T-cell (primary cell): ENCODE results near the gene F11R. TPM values are rescaled to one million over a fixed set of nuclear protein-coding genes. Genes with fewer than 3 reads are reported as not detected.
"Not testable (repeated sequence)": the region's sequence is repeated elsewhere in the genome, so short reads cannot be mapped to it uniquely, and the experiment has no call there.

Experiments
- ATAC-seq, 4 experiments: fragments of 200-7000 bp in 3 of 4; fragments of 150-1000 bp in 1 of 4; cut with Tn5 transposase; replicated peaks in 1 of 4; 1 replicate in 3 of 4; 2 replicates in 1 of 4; pipeline ENCODE4 v1.10.0; 2021; ENCODE audit warnings: moderate library complexity in 3 of 4, mild to moderate bottlenecking in 2 of 4, moderate number of reproducible peaks in 1 of 4
- CTCF ChIA-PET, 2 donors: fragments of 300-600 bp; sonication (Branson Sonifier 250); formaldehyde crosslinking; loops; one replicate each; lab custom pipeline; 2022; ENCODE audit warnings: antibody characterized with exemption in 2 of 2; lab: Charles Lee
- POLR2A ChIA-PET, 2 donors: fragments of 300-600 bp; sonication (Branson Sonifier 250); formaldehyde crosslinking; loops; one replicate each; lab custom pipeline; 2022; ENCODE audit warnings: antibody characterized with exemption in 2 of 2; lab: Charles Lee
- DNase-seq, 35 experiments: peaks; one replicate each; pipeline versions ENCODE4 v3.0.0 to v3.0.0-alpha.2; 2013 to 2023
- H3K27ac ChIP-seq: one replicate; pipeline ENCODE4 v1.5.1; 2013; ENCODE audit warnings: low read length
- H3K27me3 ChIP-seq, 2 experiments: replicated peaks in 1 of 2; 1 replicate in 1 of 2; 2 replicates in 1 of 2; pipeline versions ENCODE4 v1.6.1 to v1.7.0; 2013; ENCODE audit warnings: low read length in 1 of 2, mixed read lengths in 1 of 2; ENCODE audit not compliant: control insufficient read depth in 2 of 2, insufficient read depth in 2 of 2; ENCODE audit errors: extremely low read depth in 1 of 2
- H3K36me3 ChIP-seq, 2 donors: 1 replicate in 1 of 2; 2 replicates in 1 of 2; pipeline versions ENCODE4 v1.6.1 to v1.7.0; 2013; ENCODE audit warnings: low read length in 1 of 2; ENCODE audit not compliant: control insufficient read depth in 2 of 2, insufficient read depth in 1 of 2; ENCODE audit errors: extremely low read depth in 1 of 2
- H3K4me1 ChIP-seq, 2 experiments: 1 replicate in 1 of 2; 2 replicates in 1 of 2; pipeline versions ENCODE4 v1.6.1 to v1.7.0; 2013; ENCODE audit warnings: low read length in 2 of 2, mixed read lengths in 1 of 2; ENCODE audit not compliant: insufficient read depth in 2 of 2, control insufficient read depth in 1 of 2; ENCODE audit errors: extremely low read depth in 1 of 2
- H3K4me3 ChIP-seq, 2 donors: 1 replicate in 1 of 2; 2 replicates in 1 of 2; pipeline versions ENCODE4 v1.5.1 to v1.7.0; 2013; ENCODE audit warnings: mild to moderate bottlenecking in 2 of 2, low read length in 1 of 2, moderate library complexity in 1 of 2; ENCODE audit not compliant: control insufficient read depth in 1 of 2; ENCODE audit errors: extremely low read depth in 1 of 2
- H3K9me3 ChIP-seq: 2 replicates; pipeline ENCODE4 v1.7.0; 2013
- H3K27ac Mint-ChIP-seq, 2 donors: one replicate each; pipeline ENCODE4 v1.8.0; 2020 to 2021; ENCODE audit warnings: mild to moderate bottlenecking in 2 of 2, mixed read lengths in 2 of 2
- H3K27me3 Mint-ChIP-seq, 2 donors: one replicate each; pipeline ENCODE4 v1.8.0; 2021 to 2022; ENCODE audit warnings: mixed read lengths in 2 of 2
- H3K36me3 Mint-ChIP-seq: one replicate; pipeline ENCODE4 v1.8.0; 2021; ENCODE audit warnings: mixed read lengths
- H3K4me1 Mint-ChIP-seq, 3 donors: one replicate each; pipeline ENCODE4 v1.8.0; 2020 to 2022; ENCODE audit warnings: mixed read lengths in 3 of 3, mild to moderate bottlenecking in 1 of 3
- H3K4me3 Mint-ChIP-seq, 3 donors: one replicate each; pipeline ENCODE4 v1.8.0; 2020 to 2022; ENCODE audit warnings: mild to moderate bottlenecking in 3 of 3, mixed read lengths in 3 of 3, moderate library complexity in 3 of 3
- H3K9me3 Mint-ChIP-seq, 3 donors: one replicate each; pipeline ENCODE4 v1.8.0; 2020 to 2022; ENCODE audit warnings: mixed read lengths in 3 of 3
- WGBS: methylation state at CpG from one replicate; pipeline ENCODE4 v1.1.5; 2013; ENCODE audit warnings: missing lambda C conversion rate; ENCODE audit not compliant: insufficient coverage; 5-methylcytosine and 5-hydroxymethylcytosine counted together
- total RNA-seq, 35 experiments: library from RNA in 6 of 35; stranded (reverse) in 6 of 35; fragments of 120-200 nt in 1 of 35; gene quantifications; one replicate each; pipeline versions ENCODE4 v1.2.1 to v1.2.4 and lab custom pipeline; 2013 to 2026

Gene F11R
- total RNA-seq, 5 donors from 2014 or later (not counting 1 experiment from before 2014, with no cell fraction given) = 14.6 to 21.0 (median 18.7) TPM

DNA sequence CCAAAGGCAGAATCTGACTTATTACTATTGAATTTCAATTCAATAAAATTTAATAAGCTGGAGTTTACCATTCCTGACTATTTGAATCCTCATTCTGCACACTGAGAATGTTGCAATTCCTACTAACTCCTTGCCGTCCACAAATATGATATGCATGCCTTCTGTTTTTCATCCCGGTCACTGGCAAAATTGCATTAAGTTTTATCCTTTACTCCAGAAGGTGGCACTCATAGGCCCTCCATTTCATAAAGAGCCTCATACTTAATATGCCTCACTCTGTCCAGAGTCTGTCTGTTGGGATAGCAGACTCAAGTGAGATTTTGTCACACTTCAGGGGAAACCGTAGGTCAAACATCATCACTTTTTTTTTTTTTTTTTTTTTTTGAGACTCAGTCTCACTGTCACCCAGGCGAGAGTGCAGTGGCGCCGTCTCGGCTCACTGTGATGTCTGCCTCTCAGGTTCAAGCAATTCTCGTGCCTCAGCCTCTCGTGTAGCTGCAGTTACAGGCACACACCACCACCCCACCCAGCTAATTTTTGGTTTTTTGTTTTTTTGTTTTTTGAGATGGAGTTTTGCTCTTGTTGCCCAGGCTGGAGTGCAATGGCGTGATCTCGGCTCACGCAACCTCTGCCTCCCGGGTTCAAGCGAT lies 27.3 kb downstream of the F11R start:
- 55% methylated on average over 2 of the region's 14 CpGs for WGBS
- Mint-ChIP-seq H3K4me1 (peaks cover 7 to 16% (median 7%) of the 10 kb centered on the region in 3 donors), H3K27ac (no peak overlapping the region), H3K9me3 (no peaks in the 10 kb centered on the region), H3K27me3 (no peaks in the 10 kb centered on the region), H3K36me3 (peaks cover 4% of the 10 kb centered on the region), H3K4me3 (no peak overlapping the region)
- Histone ChIP-seq H3K36me3 (peaks cover 6% of the 10 kb centered on the region in 2 donors), H3K27ac (no peak overlapping the region), H3K4me1 (peaks cover 3 to 14% of the 10 kb centered on the region in 2 experiments), H3K9me3 (no peaks in the 10 kb centered on the region), H3K4me3 (no peak overlapping the region), H3K27me3 (no peaks in the 10 kb centered on the region)
- CTCF ChIA-PET = interaction anchor here in 1 of 2 donors (0.7 to 1.6 kb wide), 3 partner anchors 27 to 158 kb away, joined by 3 to 6 read pairs (median 4); partner anchors contain the start of gene F11R
- DNase-seq = peak in 1 of 35 experiments; percentile 26
- no peak for ATAC-seq
- POLR2A ChIA-PET = no interaction called here

GRCh38 chr1:160992036-160992435 lies 28.9 kb downstream of the F11R start:
- not testable (repeated sequence) for H3K27ac Mint-ChIP-seq, ATAC-seq, H3K27me3 ChIP-seq, H3K36me3 ChIP-seq, H3K9me3 ChIP-seq, H3K27me3 Mint-ChIP-seq, DNase-seq, H3K36me3 Mint-ChIP-seq, H3K27ac ChIP-seq, H3K9me3 Mint-ChIP-seq, H3K4me1 Mint-ChIP-seq, H3K4me3 Mint-ChIP-seq, H3K4me3 ChIP-seq, H3K4me1 ChIP-seq
- ChIA-PET POLR2A (interaction anchor here (0.6 to 0.7 kb wide), 2 partner anchors 44 to 53 kb away, joined by 3 to 6 read pairs; no protein-coding TSS in a partner anchor), CTCF (interaction anchor here (0.6 to 1.0 kb wide), 7 partner anchors 13 to 222 kb away, joined by 3 to 4 read pairs (median 4); no protein-coding TSS in a partner anchor)
- WGBS = no CpG with 5 or more reads among the region's 4 CpGs

DNA sequence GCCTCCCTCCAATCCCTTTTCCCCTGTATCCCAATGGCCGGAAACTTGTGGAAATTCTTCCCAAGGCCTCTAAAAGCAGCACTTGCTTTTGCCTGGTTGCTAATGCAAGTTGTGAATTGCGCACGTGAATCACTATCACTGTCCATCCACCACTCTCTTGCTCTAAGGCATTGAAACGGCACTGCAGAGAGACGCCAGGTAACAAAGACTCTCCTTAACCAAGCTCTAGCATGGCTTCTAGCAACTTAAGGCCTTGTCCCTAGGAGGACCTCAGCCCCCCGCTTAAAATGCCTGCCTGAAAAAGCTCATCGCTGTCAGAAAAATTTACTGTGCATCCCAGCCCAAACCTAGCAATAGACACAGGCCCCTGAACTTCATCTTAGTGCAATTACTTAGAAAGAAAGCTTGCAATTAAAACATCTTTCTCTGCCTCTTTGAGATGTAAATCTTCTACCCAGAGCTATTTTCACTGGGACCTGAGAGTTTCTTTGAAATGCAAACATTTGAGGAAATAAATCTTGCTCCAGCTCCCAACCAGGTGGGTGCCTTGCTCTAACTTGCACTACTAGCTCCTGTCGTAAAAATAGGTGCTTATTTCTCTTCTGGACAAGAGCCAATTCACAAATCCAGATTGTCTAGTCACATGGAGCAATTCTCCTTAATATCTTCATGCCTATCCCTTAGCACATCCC lies 33.4 kb downstream of the F11R start:
- Mint-ChIP-seq H3K9me3 (no peaks in the 10 kb centered on the region), H3K4me3 (no peak overlapping the region), H3K36me3 (no peaks in the 10 kb centered on the region), H3K27me3 (peaks cover 6 to 8% of the 10 kb centered on the region in 2 donors), H3K4me1 (peaks cover 2 to 8% (median 2%) of the 10 kb centered on the region in 3 donors), H3K27ac (no peak overlapping the region)
- no peaks in the 10 kb centered on the region for H3K36me3 ChIP-seq
- ATAC-seq (no peak), DNase-seq (no peak)
- peaks cover 0 to 11% of the 10 kb centered on the region in 2 experiments for H3K27me3 ChIP-seq
- 88% methylated on average over 6 of the region's 8 CpGs for WGBS
- peaks cover 3 to 10% of the 10 kb centered on the region in 2 experiments for H3K4me1 ChIP-seq
- ChIA-PET POLR2A (interaction anchor here in 1 of 2 donors (0.7 kb wide), 1 partner anchor 307 kb away, joined by 3 read pairs; no protein-coding TSS in a partner anchor), CTCF (interaction anchor here (0.5 to 1.2 kb wide), 6 partner anchors 10 to 319 kb away, joined by 3 to 12 read pairs (median 4); no protein-coding TSS in a partner anchor)
- no peaks in the 10 kb centered on the region for H3K9me3 ChIP-seq
- no peak overlapping the region for H3K27ac ChIP-seq
- H3K4me3 ChIP-seq = no peak overlapping the region

- H3K4me1 ChIP-seq = peaks cover 3 to 21% of the 10 kb centered on the region in 2 experiments
- DNase-seq (no peak), ATAC-seq (no peak)
- no peak overlapping the region for H3K27ac ChIP-seq
- H3K4me1 Mint-ChIP-seq = peaks cover 12 to 18% (median 16%) of the 10 kb centered on the region in 3 donors
- no peaks in the 10 kb centered on the region for H3K9me3 ChIP-seq
- H3K36me3 Mint-ChIP-seq = no peaks in the 10 kb centered on the region
- no peaks in the 10 kb centered on the region for H3K9me3 Mint-ChIP-seq
- ChIA-PET CTCF (interaction anchor here in 1 of 2 donors (0.6 to 0.7 kb wide), 4 partner anchors 113 to 262 kb away, joined by 3 to 7 read pairs (median 4); partner anchors contain the start of gene KLHDC9), POLR2A (no interaction called here)
- no peak overlapping the region for H3K4me3 ChIP-seq
- H3K27me3 ChIP-seq = peaks cover 0 to 29% of the 10 kb centered on the region in 2 experiments
- 89% methylated on average over 3 of the region's 4 CpGs for WGBS
- no peak overlapping the region for H3K4me3 Mint-ChIP-seq
- no peak overlapping the region for H3K27ac Mint-ChIP-seq
- H3K27me3 Mint-ChIP-seq = peaks cover 19 to 25% of the 10 kb centered on the region in 2 donors
- no peaks in the 10 kb centered on the region for H3K36me3 ChIP-seq
Observed at GRCh38 chr1:160985723-160986122, 35.2 kb downstream of the F11R start.

- Mint-ChIP-seq H3K4me3 (peak overlapping the region; percentile 57 to 63 (median 61)), H3K27me3 (peaks cover 21 to 29% of the 10 kb centered on the region in 2 donors), H3K27ac (no peak overlapping the region), H3K4me1 (peaks cover 10 to 14% (median 10%) of the 10 kb centered on the region in 3 donors), H3K36me3 (no peaks in the 10 kb centered on the region), H3K9me3 (no peaks in the 10 kb centered on the region)
- Histone ChIP-seq H3K27ac (no peak overlapping the region), H3K4me3 (peak overlapping the region in 1 of 2 donors; percentile 72), H3K36me3 (no peaks in the 10 kb centered on the region), H3K4me1 (peaks cover 0 to 11% of the 10 kb centered on the region in 2 experiments), H3K9me3 (no peaks in the 10 kb centered on the region), H3K27me3 (peaks cover 0 to 41% of the 10 kb centered on the region in 2 experiments)
- ATAC-seq (peak; percentile 48 to 78 (median 68)), DNase-seq (peak in 8 of 35 experiments; percentile 4 to 17 (median 6))
- POLR2A ChIA-PET = no interaction called here
- 10% methylated on average over 35 of the region's 42 CpGs for WGBS
- CTCF ChIA-PET = no interaction called here
Observed at GRCh38 chr1:160981584-160982411, 39.2 kb downstream of the F11R start.
